Caki2 (cell line): ENCODE results near the gene SLC25A27. TPM values are rescaled to one million over a fixed set of nuclear protein-coding genes. Genes with fewer than 3 reads are reported as not detected.
A peak's percentile ranks its signal among the peaks of the same experiment; 100 is the strongest.

Experiments
- DNase-seq: peaks from one replicate; pipeline ENCODE4 v3.0.0-alpha.2; 2015; ENCODE audit warnings: low read depth
- in situ Hi-C: cut with HindIII; loops from 2 replicates; pipeline ENCODE4 v1.10.0; 2016; ENCODE audit warnings: low sequenced_read_pairs, low pct_unique_long_range_greater_than_20kb, mixed read lengths
- total RNA-seq: library from RNA; depleted of rRNA; stranded (reverse); fragments of >200 nt; shearing (Covaris generic); gene quantifications from 2 replicates; pipeline ENCODE4 v1.2.3, GENCODE V29; 2014; ENCODE audit warnings: low replicate concordance; rRNA removed

The SLC25A27 gene, protein sequence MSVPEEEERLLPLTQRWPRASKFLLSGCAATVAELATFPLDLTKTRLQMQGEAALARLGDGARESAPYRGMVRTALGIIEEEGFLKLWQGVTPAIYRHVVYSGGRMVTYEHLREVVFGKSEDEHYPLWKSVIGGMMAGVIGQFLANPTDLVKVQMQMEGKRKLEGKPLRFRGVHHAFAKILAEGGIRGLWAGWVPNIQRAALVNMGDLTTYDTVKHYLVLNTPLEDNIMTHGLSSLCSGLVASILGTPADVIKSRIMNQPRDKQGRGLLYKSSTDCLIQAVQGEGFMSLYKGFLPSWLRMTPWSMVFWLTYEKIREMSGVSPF
- 4.6 and 7.6 TPM in 2 replicates for total RNA-seq

- peak; percentile 95 for DNase-seq
- in situ Hi-C loops: no loop called here
Observed at GRCh38 chr6:46652603-46653438, at the start of gene SLC25A27, which contains the start of gene CYP39A1. SLC25A27 (plus strand) TSS chr6:46652975; CDS start chr6:46653193, 218 bp downstream. CYP39A1 (minus strand) TSS chr6:46652818; CDS start chr6:46652582, 236 bp downstream.

DNA sequence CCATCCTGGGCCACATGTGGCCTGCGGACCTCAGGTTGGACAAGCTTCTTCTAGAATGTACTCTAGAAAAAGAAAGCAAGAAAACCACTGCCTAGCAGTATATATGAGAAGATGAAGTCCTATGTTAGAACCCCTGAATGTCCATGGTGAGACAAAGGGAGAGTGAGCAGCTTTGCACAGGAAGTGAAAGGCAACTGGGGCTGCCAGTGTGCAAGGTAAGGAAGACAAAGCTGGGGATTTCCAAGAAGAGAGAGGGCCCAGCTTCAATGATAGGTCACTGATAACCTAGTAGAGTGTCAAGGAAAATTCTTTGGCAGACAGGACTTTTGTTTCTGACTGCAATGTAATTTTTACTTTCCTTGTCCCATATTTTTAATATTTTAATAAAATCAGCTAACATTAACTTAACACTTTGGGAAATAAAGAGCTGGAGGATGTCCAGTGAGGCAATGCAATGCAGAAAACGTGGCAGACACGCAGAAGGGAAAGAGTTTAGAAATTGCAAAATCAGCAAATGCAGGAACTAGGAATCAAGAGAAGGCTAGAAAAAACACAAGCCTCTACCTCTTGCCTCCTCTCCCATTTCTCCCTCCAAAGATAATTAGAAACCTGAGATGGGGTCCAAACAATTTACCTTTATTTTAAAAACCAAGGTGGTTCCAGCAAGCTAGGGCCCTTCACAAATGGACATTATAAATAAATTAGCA, 47.5 kb upstream of the SLC25A27 start:
- in situ Hi-C loops: no loop called here

GRCh38 chr6:46606338-46606737, 46.4 kb upstream of the SLC25A27 start:
- in situ Hi-C loops: no loop called here
- DNase-seq: no peak

More for the DNA sequence above, 47.5 kb upstream of the SLC25A27 start:
- no peak for DNase-seq

DNA sequence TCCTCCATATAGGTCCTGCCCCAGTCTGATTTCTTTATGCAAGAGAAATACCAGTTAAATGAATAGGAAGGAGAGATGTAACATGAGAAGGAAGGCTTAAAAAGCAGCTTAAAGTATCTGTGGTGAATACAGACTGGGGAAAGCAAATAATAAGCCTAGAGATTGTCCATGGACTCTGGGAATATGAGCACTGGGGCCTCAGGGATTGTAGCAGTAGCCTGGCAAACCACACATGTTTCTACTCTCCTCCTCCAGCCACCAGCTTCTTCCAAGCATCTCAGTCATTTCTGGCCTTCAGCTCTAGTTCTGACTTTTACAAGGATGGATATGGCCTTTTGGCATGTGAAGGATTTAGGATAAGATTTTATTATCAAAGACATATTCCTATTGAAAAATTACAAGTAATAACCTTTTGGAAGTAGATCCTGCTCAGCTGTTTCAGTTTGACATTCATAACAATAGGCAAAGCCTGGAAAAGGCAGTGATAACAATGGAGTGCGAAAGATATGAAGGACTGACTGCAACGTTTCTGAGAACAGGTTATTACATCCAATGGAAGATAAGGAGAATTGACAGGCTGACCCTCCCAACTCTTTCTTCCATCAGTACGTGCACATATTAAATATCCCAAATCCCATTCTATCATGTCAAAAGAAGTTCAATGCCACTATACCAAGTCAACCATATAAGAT, 41.8 kb upstream of the SLC25A27 start:
- in situ Hi-C loops: no loop called here
- no peak for DNase-seq

DNA sequence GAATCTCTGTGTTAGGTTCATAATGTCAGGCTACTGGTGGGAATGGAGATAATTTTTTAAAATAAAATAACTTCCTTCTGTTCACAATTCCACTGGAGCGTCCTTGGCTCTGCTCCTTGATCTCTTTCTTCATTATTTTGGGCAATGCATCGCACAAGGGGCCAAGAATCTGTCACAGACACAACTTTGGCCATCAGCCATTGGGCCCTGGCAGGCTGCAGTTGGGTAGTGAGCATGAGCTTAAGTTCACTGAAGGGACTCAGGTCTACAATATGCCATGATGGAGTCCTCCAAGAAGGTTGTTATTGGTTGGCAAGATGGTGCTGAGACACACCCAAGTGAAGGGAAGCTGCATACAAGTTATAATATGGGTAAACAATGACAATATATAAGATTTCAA, 40.1 kb upstream of the SLC25A27 start:
- in situ Hi-C loops: no loop called here
- no peak for DNase-seq

DNA sequence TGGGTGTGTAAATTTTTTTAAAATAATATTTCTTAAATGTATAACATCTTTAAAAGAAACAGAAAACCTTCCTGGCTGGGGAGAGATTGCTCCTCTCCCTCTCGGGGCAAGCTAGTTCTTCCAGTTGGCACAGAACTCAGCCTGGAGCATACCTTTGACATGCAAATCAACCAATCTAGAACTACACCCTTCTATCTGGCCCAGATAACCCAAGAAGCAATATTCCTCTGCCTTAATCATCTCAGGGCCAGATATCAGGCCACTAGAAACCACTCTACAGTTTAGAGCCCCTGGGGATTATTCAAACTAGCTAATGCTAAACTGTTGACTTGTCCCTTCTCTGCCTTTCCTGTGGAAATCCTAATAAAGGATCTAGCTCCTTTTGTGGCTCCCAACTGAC, 34.0 kb upstream of the SLC25A27 start:
- no peak for DNase-seq
- in situ Hi-C loops: no loop called here

GRCh38 chr6:46626228-46626909, 26.4 kb upstream of the SLC25A27 start:
- DNase-seq: no peak
- in situ Hi-C loops: no loop called here

GRCh38 chr6:46626976-46627375, 25.8 kb upstream of the SLC25A27 start:
- DNase-seq: no peak
- in situ Hi-C loops: no loop called here

- in situ Hi-C loops: no loop called here
Observed at GRCh38 chr6:46628498-46628897, 24.3 kb upstream of the SLC25A27 start.

DNA sequence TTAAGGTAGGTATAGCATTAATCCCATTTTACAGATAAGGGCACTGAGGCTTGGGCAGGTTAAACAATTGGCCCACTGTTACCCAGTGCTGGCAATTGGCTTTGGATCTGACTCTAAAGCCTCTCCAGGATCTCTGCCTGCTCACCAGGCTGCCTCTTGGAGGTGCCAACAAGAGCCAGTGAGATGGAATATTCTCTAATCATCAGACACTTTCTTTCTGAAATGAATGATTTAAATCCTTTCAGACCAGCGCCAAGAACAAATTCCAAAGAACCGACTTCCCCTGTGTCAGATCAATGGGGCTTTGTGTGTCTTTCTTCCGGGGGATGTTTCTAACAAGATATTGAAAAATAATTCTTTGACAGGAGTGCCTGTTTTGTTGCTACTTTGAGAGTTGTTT, 23.8 kb upstream of the SLC25A27 start:
- DNase-seq: no peak
- in situ Hi-C loops: no loop called here

More at GRCh38 chr6:46628498-46628897, 24.3 kb upstream of the SLC25A27 start:
- DNase-seq: no peak

DNA sequence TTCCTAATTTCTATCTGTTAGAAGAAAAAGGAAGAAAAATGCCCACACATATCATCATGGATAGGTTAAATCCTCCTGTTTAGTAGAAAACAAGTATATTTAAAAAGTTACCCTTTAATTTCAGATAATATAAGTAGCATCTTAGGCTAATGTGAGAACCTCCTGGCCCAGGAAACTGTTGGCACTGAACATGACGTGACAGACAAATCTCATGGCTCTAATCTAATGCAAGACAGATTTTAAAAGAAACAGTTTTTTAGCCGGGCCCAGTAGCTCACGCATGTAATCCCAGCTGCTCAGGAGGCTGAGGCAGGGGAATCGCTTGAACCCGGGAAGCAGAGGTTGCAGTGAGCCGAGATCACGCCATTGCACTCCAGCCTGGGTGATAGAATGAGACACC, 23.1 kb upstream of the SLC25A27 start:
- no peak for DNase-seq
- in situ Hi-C loops: no loop called here

- DNase-seq: no peak
- in situ Hi-C loops: no loop called here
Observed at GRCh38 chr6:46632053-46632452, 20.7 kb upstream of the SLC25A27 start.

DNA sequence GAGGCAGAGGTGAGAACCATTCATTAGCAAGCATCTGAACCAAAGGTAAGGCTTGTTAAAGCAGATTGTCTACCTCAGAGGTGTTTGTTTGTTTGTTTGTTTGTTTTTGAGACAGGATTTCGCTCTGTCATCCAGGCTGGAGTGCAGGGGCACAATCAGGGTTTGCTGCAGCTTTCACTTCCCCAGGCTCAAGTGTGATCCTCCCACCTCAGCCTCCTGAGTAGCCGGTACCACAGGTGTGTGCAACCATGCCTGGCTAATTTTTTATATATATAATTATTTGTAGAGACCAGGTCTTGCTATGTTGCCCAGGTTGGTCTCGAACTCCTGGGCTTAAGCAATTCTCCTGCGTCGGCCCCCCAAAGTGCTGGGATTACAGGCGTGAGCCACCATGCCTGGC, 17.3 kb upstream of the SLC25A27 start:
- in situ Hi-C loops: no loop called here
- DNase-seq: no peak

DNA sequence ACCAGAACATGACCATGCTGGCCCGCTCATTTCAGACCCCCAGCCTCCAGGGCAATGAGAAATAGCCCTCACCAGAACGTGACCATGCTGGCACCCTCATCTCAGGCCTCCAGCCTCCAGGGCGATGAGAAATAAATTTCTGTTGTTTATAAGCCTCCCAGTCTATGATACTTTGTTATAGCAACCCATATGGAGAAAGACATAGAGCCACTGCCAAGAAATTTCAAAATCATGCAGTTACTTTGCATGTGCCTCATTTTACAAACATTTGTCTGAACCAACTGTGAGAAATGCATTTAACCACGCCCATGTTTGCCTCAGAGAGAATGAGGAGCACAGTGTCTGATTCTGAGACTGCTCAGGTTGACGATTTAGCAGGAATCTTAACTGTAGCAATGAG, 15.6 kb upstream of the SLC25A27 start:
- DNase-seq: no peak
- in situ Hi-C loops: no loop called here

GRCh38 chr6:46637933-46638332, 14.8 kb upstream of the SLC25A27 start:
- in situ Hi-C loops: no loop called here
- DNase-seq: no peak

GRCh38 chr6:46638650-46639049, 14.1 kb upstream of the SLC25A27 start:
- no peak for DNase-seq
- in situ Hi-C loops: no loop called here

GRCh38 chr6:46642928-46643751, 9.6 kb upstream of the SLC25A27 start:
- in situ Hi-C loops: no loop called here
- DNase-seq: no peak
